ENCODE results near the gene TBC1D17. TPM values are rescaled to one million over a fixed set of nuclear protein-coding genes. Genes with fewer than 3 reads are reported as not detected.
A peak's percentile ranks its signal among the peaks of the same experiment; 100 is the strongest.

TBC1D17 gene
- total and polyA plus RNA-seq, 12 donors = 5.8 to 198 (median 51.4) TPM

DNA sequence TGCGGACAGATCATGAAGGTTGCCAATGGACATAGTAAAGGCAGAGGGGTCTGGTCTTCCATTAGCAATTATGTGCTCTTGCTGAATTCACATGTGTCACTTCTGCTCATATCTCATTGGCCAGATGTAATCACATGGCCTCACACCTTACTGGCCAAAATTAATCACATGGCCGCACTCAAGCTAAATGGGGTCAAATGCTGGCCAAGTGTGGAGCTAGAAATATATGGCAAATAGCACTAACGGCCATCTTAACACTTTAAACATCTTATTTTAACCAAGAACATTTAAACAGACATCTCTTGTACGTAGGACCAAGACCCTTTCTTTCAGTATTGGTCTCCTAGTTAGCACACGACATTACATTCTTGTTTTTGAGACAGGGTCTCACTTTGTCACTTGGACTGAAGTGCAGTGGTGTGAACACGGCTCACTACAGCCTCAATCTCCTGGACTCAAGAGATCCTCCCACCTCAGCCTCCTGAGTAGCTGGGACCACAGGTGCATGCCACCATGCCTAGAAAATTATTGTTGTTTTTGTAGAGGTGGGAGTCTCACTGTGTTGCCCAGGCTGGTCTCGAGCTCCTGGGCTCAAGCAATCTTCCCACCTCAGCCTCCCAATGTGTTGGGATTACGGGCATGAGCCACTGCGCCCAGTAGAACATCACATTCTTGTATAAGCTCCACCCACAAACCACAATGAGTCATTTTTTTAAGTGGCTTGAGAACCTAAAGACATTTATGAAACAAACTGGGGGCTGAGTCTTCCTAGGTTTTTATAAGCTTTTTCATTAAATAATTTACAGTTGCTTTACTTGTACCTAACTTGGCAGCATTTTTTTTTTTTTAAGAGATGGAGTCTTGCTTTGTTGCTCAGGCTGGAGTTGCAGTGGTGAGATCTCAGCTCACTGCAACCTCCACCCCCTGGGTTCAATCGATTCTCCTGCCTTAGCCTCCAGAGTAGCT lies 29.5 kb upstream of the TBC1D17 start:
- Histone ChIP-seq H3K4me3 (no peak overlapping the region), H3K4me1 (replicated peaks in 1 of 2) (peaks cover 10 to 12% of the 10 kb centered on the region in 2 donors), H3K36me3 (replicated peaks in 1 of 2) (no peaks in the 10 kb centered on the region), H3K27me3 (no peaks in the 10 kb centered on the region), H3K27ac (no peak overlapping the region), H3K9me3 (replicated peaks in 1 of 3) (no peaks in the 10 kb centered on the region)
- DNase-seq = no peak
- no peak for TF ChIP-seq POLR2A (IDR thresholded peaks at IDR 0.05)
- TF ChIP-seq, protein P1, sequence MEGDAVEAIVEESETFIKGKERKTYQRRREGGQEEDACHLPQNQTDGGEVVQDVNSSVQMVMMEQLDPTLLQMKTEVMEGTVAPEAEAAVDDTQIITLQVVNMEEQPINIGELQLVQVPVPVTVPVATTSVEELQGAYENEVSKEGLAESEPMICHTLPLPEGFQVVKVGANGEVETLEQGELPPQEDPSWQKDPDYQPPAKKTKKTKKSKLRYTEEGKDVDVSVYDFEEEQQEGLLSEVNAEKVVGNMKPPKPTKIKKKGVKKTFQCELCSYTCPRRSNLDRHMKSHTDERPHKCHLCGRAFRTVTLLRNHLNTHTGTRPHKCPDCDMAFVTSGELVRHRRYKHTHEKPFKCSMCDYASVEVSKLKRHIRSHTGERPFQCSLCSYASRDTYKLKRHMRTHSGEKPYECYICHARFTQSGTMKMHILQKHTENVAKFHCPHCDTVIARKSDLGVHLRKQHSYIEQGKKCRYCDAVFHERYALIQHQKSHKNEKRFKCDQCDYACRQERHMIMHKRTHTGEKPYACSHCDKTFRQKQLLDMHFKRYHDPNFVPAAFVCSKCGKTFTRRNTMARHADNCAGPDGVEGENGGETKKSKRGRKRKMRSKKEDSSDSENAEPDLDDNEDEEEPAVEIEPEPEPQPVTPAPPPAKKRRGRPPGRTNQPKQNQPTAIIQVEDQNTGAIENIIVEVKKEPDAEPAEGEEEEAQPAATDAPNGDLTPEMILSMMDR (IDR thresholded peaks at IDR 0.05) = no peak
- 81 to 87% (median 87%) methylated on average over 10 of the region's 10 CpGs for WGBS, 4 donors
- intact Hi-C loops (cut with DNase I) = no loop called here

DNA sequence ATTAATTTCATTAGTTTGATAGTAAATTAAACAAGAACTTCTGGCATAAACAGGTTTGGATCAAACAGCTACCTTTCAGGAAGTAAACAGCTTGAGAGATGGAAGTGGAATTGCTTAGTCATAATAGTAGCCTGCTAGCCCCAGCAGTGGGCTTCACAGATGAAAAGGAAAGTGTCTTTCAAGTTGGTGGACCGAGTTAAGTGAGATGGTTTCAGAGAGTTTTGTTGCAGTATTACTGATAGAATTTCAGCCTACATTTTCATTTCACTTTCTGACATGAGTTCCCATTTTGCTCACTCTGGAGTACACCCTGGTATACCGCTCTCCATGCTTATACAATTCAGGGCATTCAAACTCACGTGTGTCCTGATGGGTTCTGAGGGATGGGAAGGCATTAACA lies 28.6 kb upstream of the TBC1D17 start:
- Histone ChIP-seq H3K4me3 (no peak overlapping the region), H3K9me3 (replicated peaks in 1 of 3) (no peaks in the 10 kb centered on the region)
- WGBS, 4 donors = 88 to 94% (median 91%) methylated on average over 3 of the region's 3 CpGs

DNA sequence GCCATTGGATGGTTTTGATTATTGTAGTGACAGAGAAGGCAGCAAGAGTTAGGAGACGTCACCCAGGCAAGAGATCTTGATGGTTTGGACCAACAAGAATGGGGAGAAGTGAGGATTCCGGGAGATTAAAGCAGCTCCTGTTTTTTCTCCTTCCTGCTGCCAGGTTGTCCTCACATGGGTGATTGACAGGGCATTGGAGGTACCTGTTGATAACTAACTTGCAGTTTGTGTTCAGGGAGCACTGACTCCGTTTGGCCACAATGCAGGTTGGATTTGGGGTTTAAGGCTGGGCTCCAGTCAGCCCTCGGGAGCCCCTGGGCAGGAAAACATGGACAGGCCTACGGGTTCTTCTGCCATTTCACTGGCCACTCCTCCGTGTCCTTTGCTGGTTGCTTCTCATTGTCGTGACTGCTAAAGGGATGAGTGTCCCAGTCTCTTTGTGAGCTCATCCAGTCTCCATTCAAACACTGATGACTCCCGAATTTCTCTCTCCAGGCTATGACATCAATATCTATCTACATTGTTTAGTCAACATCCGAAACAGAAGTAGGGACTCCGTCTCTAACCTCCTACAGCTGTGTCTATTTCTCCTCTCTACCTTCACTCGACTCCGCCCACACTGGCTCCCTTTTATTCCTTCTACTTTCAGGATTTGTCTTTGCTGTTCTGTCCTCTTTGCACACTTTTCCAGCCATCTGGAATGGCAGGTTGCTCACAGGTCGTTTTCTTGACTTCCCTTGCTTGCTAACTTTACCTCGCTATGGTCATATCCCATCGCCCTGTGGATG lies 27.9 kb upstream of the TBC1D17 start:
- Histone ChIP-seq H3K4me3 (peak overlapping the region in 1 of 4 donors; percentile 84), H3K27me3 (no peaks in the 10 kb centered on the region), H3K27ac (peak overlapping the region; percentile 37 to 99 (median 98)), H3K4me1 (replicated peaks in 1 of 2) (peaks cover 11 to 26% of the 10 kb centered on the region in 2 donors), H3K36me3 (replicated peaks in 1 of 2) (peaks cover 0 to 4% of the 10 kb centered on the region in 2 donors), H3K9me3 (replicated peaks in 1 of 3) (no peaks in the 10 kb centered on the region)
- peak in 1 of 7 donors; percentile 23 for DNase-seq
- intact Hi-C loops (cut with DNase I) = no loop called here
- WGBS, 4 donors = 89 to 92% (median 90%) methylated on average over 15 of the region's 15 CpGs
- TF ChIP-seq, protein P1 (IDR thresholded peaks at IDR 0.05) = no peak
- TF ChIP-seq POLR2A (IDR thresholded peaks at IDR 0.05) = no peak

More for the DNA sequence above, 28.6 kb upstream of the TBC1D17 start:
- DNase-seq = no peak
- TF ChIP-seq POLR2A (IDR thresholded peaks at IDR 0.05) = no peak
- TF ChIP-seq, protein P1 (IDR thresholded peaks at IDR 0.05) = no peak
- intact Hi-C loops (cut with DNase I) = no loop called here
- H3K4me1 ChIP-seq (replicated peaks in 1 of 2) = peaks cover 11 to 21% of the 10 kb centered on the region in 2 donors
- no peaks in the 10 kb centered on the region for H3K27me3 ChIP-seq
- H3K27ac ChIP-seq = no peak overlapping the region
- H3K36me3 ChIP-seq (replicated peaks in 1 of 2) = no peaks in the 10 kb centered on the region

DNA sequence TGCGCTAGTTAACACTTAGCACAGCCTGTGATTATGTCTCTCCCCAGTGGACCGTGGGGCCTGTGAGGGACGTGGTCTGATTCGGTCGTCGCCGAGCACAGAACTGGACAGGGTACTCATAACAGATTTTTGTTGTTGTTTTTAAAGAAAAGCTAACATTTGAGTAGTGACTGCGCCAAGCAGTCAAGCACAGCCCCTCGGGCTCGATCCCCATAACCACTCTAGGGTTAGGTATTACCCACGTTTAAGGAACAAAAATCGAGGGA lies 27.3 kb upstream of the TBC1D17 start:
- H3K4me3 ChIP-seq = peak overlapping the region in 2 of 4 donors; percentile 84 to 90
- intact Hi-C loops (cut with DNase I) = no loop called here
- no peak for DNase-seq
- 57 to 64% (median 59%) methylated on average over 12 of the region's 12 CpGs for WGBS, 4 donors
- peaks cover 11 to 26% of the 10 kb centered on the region in 2 donors for H3K4me1 ChIP-seq (replicated peaks in 1 of 2)
- peaks cover 0 to 9% of the 10 kb centered on the region in 2 donors for H3K36me3 ChIP-seq (replicated peaks in 1 of 2)
- TF ChIP-seq, protein P1 (IDR thresholded peaks at IDR 0.05) = no peak
- TF ChIP-seq POLR2A (IDR thresholded peaks at IDR 0.05) = no peak
- no peaks in the 10 kb centered on the region for H3K27me3 ChIP-seq
- H3K27ac ChIP-seq = peak overlapping the region; percentile 37 to 99 (median 98)
- no peaks in the 10 kb centered on the region for H3K9me3 ChIP-seq (replicated peaks in 1 of 3)

Measured in adrenal gland (tissue), 12 donors.